T-cell (primary cell): ENCODE measurements around the gene ZNF672. TPM values are rescaled to one million over a fixed set of nuclear protein-coding genes. Genes with fewer than 3 reads are reported as not detected.

ENCODE experiments used
- total RNA-seq, 35 experiments: library from RNA in 6 of 35; stranded (reverse) in 6 of 35; fragments of 120-200 nt in 1 of 35; gene quantifications; one replicate each; pipeline versions ENCODE4 v1.2.1 to v1.2.4 and lab custom pipeline; 2013 to 2026

ZNF672 gene
- total RNA-seq, 5 donors from 2014 or later (not counting 1 experiment from before 2014, with no cell fraction given) = 27.7 to 46.7 (median 42.1) TPM

Other genes with a start within 250 kb of the ZNF672 start
- gene OR2T10, start 240.5 kb upstream of the ZNF672 start, total RNA-seq = not detected
- not detected for gene OR2T11, start 203.1 kb upstream of the ZNF672 start, total RNA-seq
- gene OR2T35, start 192.9 kb upstream of the ZNF672 start, total RNA-seq = not detected
- gene OR2T27, start 182.7 kb upstream of the ZNF672 start, total RNA-seq = not detected
- gene OR14I1, start 135.5 kb upstream of the ZNF672 start, total RNA-seq = not detected
- gene LYPD8, start 82.5 kb upstream of the ZNF672 start, total RNA-seq = not detected
- 10 to 100 TPM; 16.8 to 41.4 (median 36.3) TPM for gene SH3BP5L, start 12.3 kb upstream of the ZNF672 start, total RNA-seq
- gene ZNF692, start 20.9 kb downstream of the ZNF672 start, total RNA-seq = 10 to 100 TPM; 53.9 to 88.1 (median 78.7) TPM
- 10 to 100 TPM in 3 of 5 donors, 1 to 10 TPM in 2; 5.0 to 15.8 (median 11.4) TPM for gene PGBD2, start 68.0 kb downstream of the ZNF672 start, total RNA-seq